ENCODE measurements around the gene AQP12B. TPM values are rescaled to one million over a fixed set of nuclear protein-coding genes. Genes with fewer than 3 reads are reported as not detected.

The AQP12B gene
- total RNA-seq, 1 donor: not detected

- no peak overlapping the region for H3K27ac ChIP-seq (ENCODE audit: low read depth, low read length)
- TF ChIP-seq CTCF (IDR thresholded peaks at IDR 0.05; ENCODE audit: extremely low read depth, low read depth, low read length): no peak
- H3K4me2 ChIP-seq (ENCODE audit: insufficient read depth, low read length): no peak overlapping the region
- no peaks in the 10 kb centered on the region for H4K20me1 ChIP-seq (ENCODE audit: insufficient read depth, low read length)
- no peak for DNase-seq (ENCODE audit: insufficient read length, low spot score, missing footprints)
- no peaks in the 10 kb centered on the region for H3K4me1 ChIP-seq (ENCODE audit: insufficient read depth, low read length)
- H2AFZ ChIP-seq (ENCODE audit: low read length): no peak overlapping the region
- H3K79me2 ChIP-seq (ENCODE audit: insufficient read depth, low read length): no peaks in the 10 kb centered on the region
- peaks cover 9% of the 10 kb centered on the region for H3K27me3 ChIP-seq (ENCODE audit: insufficient read depth, low read length)
- no peaks in the 10 kb centered on the region for H3K9me3 ChIP-seq (ENCODE audit: low read depth, low read length)
- H3K4me3 ChIP-seq (ENCODE audit: insufficient read depth, low read length): no peak overlapping the region
- H3K36me3 ChIP-seq (ENCODE audit: insufficient read depth, low read length): no peaks in the 10 kb centered on the region
Measured at GRCh38 chr2:240726876-240727275, 44.2 kb upstream of the AQP12B start.

- Histone ChIP-seq H3K79me2 (ENCODE audit: insufficient read depth, low read length) (no peaks in the 10 kb centered on the region), H3K4me3 (ENCODE audit: insufficient read depth, low read length) (no peak overlapping the region), H2AFZ (ENCODE audit: low read length) (no peak overlapping the region), H3K36me3 (ENCODE audit: insufficient read depth, low read length) (no peaks in the 10 kb centered on the region), H3K27ac (ENCODE audit: low read depth, low read length) (no peak overlapping the region), H3K4me2 (ENCODE audit: insufficient read depth, low read length) (no peak overlapping the region), H3K9me3 (ENCODE audit: low read depth, low read length) (no peaks in the 10 kb centered on the region), H3K27me3 (ENCODE audit: insufficient read depth, low read length) (peaks cover 9% of the 10 kb centered on the region), H3K4me1 (ENCODE audit: insufficient read depth, low read length) (no peaks in the 10 kb centered on the region), H4K20me1 (ENCODE audit: insufficient read depth, low read length) (no peaks in the 10 kb centered on the region)
- no peak for DNase-seq (ENCODE audit: insufficient read length, low spot score, missing footprints)
- no peak for TF ChIP-seq CTCF (IDR thresholded peaks at IDR 0.05; ENCODE audit: extremely low read depth, low read depth, low read length)
Measured at GRCh38 chr2:240725671-240726070, 43.0 kb upstream of the AQP12B start.

- Histone ChIP-seq H3K9me3 (ENCODE audit: low read depth, low read length) (no peaks in the 10 kb centered on the region), H3K36me3 (ENCODE audit: insufficient read depth, low read length) (no peaks in the 10 kb centered on the region), H3K4me2 (ENCODE audit: insufficient read depth, low read length) (no peak overlapping the region), H3K4me1 (ENCODE audit: insufficient read depth, low read length) (no peaks in the 10 kb centered on the region), H3K27me3 (ENCODE audit: insufficient read depth, low read length) (peaks cover 5% of the 10 kb centered on the region), H4K20me1 (ENCODE audit: insufficient read depth, low read length) (no peaks in the 10 kb centered on the region), H3K4me3 (ENCODE audit: insufficient read depth, low read length) (no peak overlapping the region), H3K27ac (ENCODE audit: low read depth, low read length) (no peak overlapping the region), H3K79me2 (ENCODE audit: insufficient read depth, low read length) (no peaks in the 10 kb centered on the region), H2AFZ (ENCODE audit: low read length) (no peak overlapping the region)
- no peak for DNase-seq (ENCODE audit: insufficient read length, low spot score, missing footprints)
- TF ChIP-seq CTCF (IDR thresholded peaks at IDR 0.05; ENCODE audit: extremely low read depth, low read depth, low read length): no peak
Measured at GRCh38 chr2:240725266-240725665, 42.6 kb upstream of the AQP12B start.

- no peak for TF ChIP-seq CTCF (IDR thresholded peaks at IDR 0.05; ENCODE audit: extremely low read depth, low read depth, low read length)
- no peaks in the 10 kb centered on the region for H3K27me3 ChIP-seq (ENCODE audit: insufficient read depth, low read length)
- DNase-seq (ENCODE audit: insufficient read length, low spot score, missing footprints): no peak
Measured at GRCh38 chr2:240724431-240724830, 41.7 kb upstream of the AQP12B start.

More at GRCh38 chr2:240724431-240724830, 41.7 kb upstream of the AQP12B start:
- no peak overlapping the region for H3K4me3 ChIP-seq (ENCODE audit: insufficient read depth, low read length)
- H3K36me3 ChIP-seq (ENCODE audit: insufficient read depth, low read length): no peaks in the 10 kb centered on the region
- H3K4me1 ChIP-seq (ENCODE audit: insufficient read depth, low read length): no peaks in the 10 kb centered on the region
- no peak overlapping the region for H3K4me2 ChIP-seq (ENCODE audit: insufficient read depth, low read length)
- H3K27ac ChIP-seq (ENCODE audit: low read depth, low read length): no peak overlapping the region
- no peak overlapping the region for H2AFZ ChIP-seq (ENCODE audit: low read length)
- H3K79me2 ChIP-seq (ENCODE audit: insufficient read depth, low read length): no peaks in the 10 kb centered on the region
- no peaks in the 10 kb centered on the region for H4K20me1 ChIP-seq (ENCODE audit: insufficient read depth, low read length)
- H3K9me3 ChIP-seq (ENCODE audit: low read depth, low read length): no peaks in the 10 kb centered on the region

Measured in osteoblast (primary cell).